Adipocyte (in vitro differentiated cells): ENCODE results near the gene DNMBP.

Experiments
- DNase-seq: peaks from one replicate; pipeline ENCODE4 v3.0.0-alpha.2; 2015; ENCODE audit warnings: low read depth
- H3K27me3 ChIP-seq: replicated peaks from 2 replicates; pipeline ENCODE4 v1.7.0; 2013; ENCODE audit warnings: mild to moderate bottlenecking, low read length, moderate library complexity; ENCODE audit not compliant: control insufficient read depth, insufficient read depth
- H3K36me3 ChIP-seq: 2 replicates; pipeline ENCODE4 v1.7.0; 2013; ENCODE audit warnings: low read length, mild to moderate bottlenecking, moderate library complexity; ENCODE audit not compliant: control insufficient read depth, insufficient read depth, severe bottlenecking
- H3K4me1 ChIP-seq: 2 replicates; pipeline ENCODE4 v1.7.0; 2013; ENCODE audit warnings: mild to moderate bottlenecking, low read length, moderate library complexity; ENCODE audit not compliant: control insufficient read depth, insufficient read depth
- H3K4me3 ChIP-seq: 2 replicates; pipeline ENCODE4 v1.7.0; 2013; ENCODE audit warnings: mild to moderate bottlenecking, low read length, moderate library complexity
- H3K9ac ChIP-seq: 2 replicates; pipeline ENCODE4 v1.7.0; 2013; ENCODE audit warnings: mild to moderate bottlenecking, low read length, moderate library complexity
- H3K9me3 ChIP-seq: 2 replicates; pipeline ENCODE4 v1.7.0; 2013; ENCODE audit warnings: mild to moderate bottlenecking, low read length, moderate library complexity; ENCODE audit not compliant: control insufficient read depth

DNMBP gene

GRCh38 chr10:100036850-100037249 is 27.1 kb upstream of the DNMBP start:
- H3K27me3 ChIP-seq = no peaks in the 10 kb centered on the region
- DNase-seq = no peak
- no peaks in the 10 kb centered on the region for H3K9me3 ChIP-seq
- no peak overlapping the region for H3K4me3 ChIP-seq
- H3K4me1 ChIP-seq = peaks cover 10% of the 10 kb centered on the region
- H3K9ac ChIP-seq = no peak overlapping the region
- H3K36me3 ChIP-seq = no peaks in the 10 kb centered on the region

- H3K9me3 ChIP-seq = no peaks in the 10 kb centered on the region
- H3K4me3 ChIP-seq = no peak overlapping the region
- no peak for DNase-seq
- no peaks in the 10 kb centered on the region for H3K36me3 ChIP-seq
- H3K4me1 ChIP-seq = peaks cover 5% of the 10 kb centered on the region
- no peaks in the 10 kb centered on the region for H3K27me3 ChIP-seq
- no peak overlapping the region for H3K9ac ChIP-seq
These were observed 24.1 kb upstream of the DNMBP start for GRCh38 chr10:100033766-100034418.

GRCh38 chr10:100027416-100027815 is 17.7 kb upstream of the DNMBP start:
- no peak for DNase-seq
- Histone ChIP-seq H3K4me3 (no peak overlapping the region), H3K4me1 (no peaks in the 10 kb centered on the region), H3K9me3 (peaks cover 10% of the 10 kb centered on the region), H3K27me3 (no peaks in the 10 kb centered on the region), H3K36me3 (no peaks in the 10 kb centered on the region), H3K9ac (no peak overlapping the region)

- no peak overlapping the region for H3K4me3 ChIP-seq
- no peak overlapping the region for H3K9ac ChIP-seq
- DNase-seq = peak; percentile 85
- H3K9me3 ChIP-seq = peaks cover 10% of the 10 kb centered on the region
- no peaks in the 10 kb centered on the region for H3K4me1 ChIP-seq
- no peaks in the 10 kb centered on the region for H3K27me3 ChIP-seq
- H3K36me3 ChIP-seq = no peaks in the 10 kb centered on the region
These were observed 15.8 kb upstream of the DNMBP start for GRCh38 chr10:100025576-100025975.

GRCh38 chr10:100024748-100025147 is 15.0 kb upstream of the DNMBP start:
- H3K4me1 ChIP-seq = no peaks in the 10 kb centered on the region
- H3K36me3 ChIP-seq = no peaks in the 10 kb centered on the region
- H3K9me3 ChIP-seq = peaks cover 10% of the 10 kb centered on the region
- no peaks in the 10 kb centered on the region for H3K27me3 ChIP-seq
- DNase-seq = no peak
- no peak overlapping the region for H3K4me3 ChIP-seq
- no peak overlapping the region for H3K9ac ChIP-seq

- no peak overlapping the region for H3K9ac ChIP-seq
- DNase-seq = peak; percentile 59
- H3K36me3 ChIP-seq = no peaks in the 10 kb centered on the region
These were observed 12.7 kb upstream of the DNMBP start for GRCh38 chr10:100022403-100022802.

GRCh38 chr10:100021322-100021721 is 11.6 kb upstream of the DNMBP start:
- Histone ChIP-seq H3K9ac (no peak overlapping the region), H3K9me3 (no peaks in the 10 kb centered on the region), H3K27me3 (no peaks in the 10 kb centered on the region), H3K4me1 (no peaks in the 10 kb centered on the region), H3K4me3 (no peak overlapping the region), H3K36me3 (no peaks in the 10 kb centered on the region)
- DNase-seq = no peak

More at GRCh38 chr10:100022403-100022802, 12.7 kb upstream of the DNMBP start:
- H3K4me3 ChIP-seq = no peak overlapping the region
- no peaks in the 10 kb centered on the region for H3K4me1 ChIP-seq
- no peaks in the 10 kb centered on the region for H3K27me3 ChIP-seq
- H3K9me3 ChIP-seq = no peaks in the 10 kb centered on the region

- no peaks in the 10 kb centered on the region for H3K36me3 ChIP-seq
- no peaks in the 10 kb centered on the region for H3K4me1 ChIP-seq
- H3K9me3 ChIP-seq = no peaks in the 10 kb centered on the region
- H3K4me3 ChIP-seq = no peak overlapping the region
- H3K27me3 ChIP-seq = no peaks in the 10 kb centered on the region
- no peak overlapping the region for H3K9ac ChIP-seq
- no peak for DNase-seq
These were observed 11.1 kb upstream of the DNMBP start for GRCh38 chr10:100020886-100021253.

GRCh38 chr10:100020142-100020885 is 10.6 kb upstream of the DNMBP start:
- no peaks in the 10 kb centered on the region for H3K4me1 ChIP-seq
- no peak for DNase-seq
- no peaks in the 10 kb centered on the region for H3K9me3 ChIP-seq
- H3K4me3 ChIP-seq = no peak overlapping the region
- H3K9ac ChIP-seq = no peak overlapping the region
- no peaks in the 10 kb centered on the region for H3K27me3 ChIP-seq
- H3K36me3 ChIP-seq = no peaks in the 10 kb centered on the region

GRCh38 chr10:100019787-100020141 is 10.0 kb upstream of the DNMBP start:
- Histone ChIP-seq H3K4me3 (no peak overlapping the region), H3K36me3 (no peaks in the 10 kb centered on the region), H3K4me1 (no peaks in the 10 kb centered on the region), H3K9ac (no peak overlapping the region), H3K9me3 (no peaks in the 10 kb centered on the region), H3K27me3 (no peaks in the 10 kb centered on the region)
- DNase-seq = no peak

GRCh38 chr10:100014071-100014762 is 4.5 kb upstream of the DNMBP start:
- no peak overlapping the region for H3K4me3 ChIP-seq
- peaks cover 5% of the 10 kb centered on the region for H3K4me1 ChIP-seq
- no peaks in the 10 kb centered on the region for H3K27me3 ChIP-seq
- no peaks in the 10 kb centered on the region for H3K36me3 ChIP-seq
- no peak for DNase-seq
- H3K9me3 ChIP-seq = no peaks in the 10 kb centered on the region
- no peak overlapping the region for H3K9ac ChIP-seq
